Gastroesophageal sphincter (tissue), 4 donors: Measurements from ENCODE around the gene PCDHGC4. TPM values are rescaled to one million over a fixed set of nuclear protein-coding genes. Genes with fewer than 3 reads are reported as not detected.

Experiments
- ATAC-seq: fragments of 150-250 bp; one replicate; pipeline ENCODE4 v1.9.1; 2016; ENCODE audit warnings: mild to moderate bottlenecking, moderate library complexity
- H3K27ac ChIP-seq, 4 donors: fragments of 200-600 bp; sonication (generic) in 3 of 4; 1 replicate in 3 of 4; 2 replicates in 1 of 4; pipeline ENCODE4 v1.5.1; 2016 to 2019
- H3K27me3 ChIP-seq: fragments of 200-600 bp; sonication (generic); one replicate; pipeline ENCODE4 v1.5.1; 2019
- H3K36me3 ChIP-seq, 2 donors: fragments of 200-600 bp; sonication (generic); one replicate each; pipeline ENCODE4 v1.5.1; 2019; ENCODE audit warnings: control low read depth in 1 of 2
- H3K4me1 ChIP-seq, 3 donors: fragments of 200-600 bp; sonication (generic); 1 replicate in 2 of 3; 2 replicates in 1 of 3; pipeline ENCODE4 v1.5.1; 2016 to 2019; ENCODE audit warnings: control low read depth in 2 of 3
- H3K4me3 ChIP-seq, 2 donors: fragments of 200-600 bp; sonication (generic); one replicate each; pipeline ENCODE4 v1.5.1; 2019; ENCODE audit warnings: mild to moderate bottlenecking in 1 of 2, moderate library complexity in 1 of 2
- H3K9me3 ChIP-seq, 3 donors: fragments of 200-600 bp; sonication (generic); one replicate each; pipeline ENCODE4 v1.5.1; 2017 to 2019; ENCODE audit warnings: control low read depth in 2 of 3
- CTCF ChIP-seq, 4 experiments: fragments of 200-600 bp in 2 of 4; fragments of 450-650 bp in 2 of 4; sonication (generic) in 1 of 4; IDR thresholded peaks; one replicate each; pipeline ENCODE4 v1.5.1; 2017 to 2019; ENCODE audit warnings: antibody characterized with exemption in 4 of 4, mild to moderate bottlenecking in 2 of 4, moderate library complexity in 2 of 4
- EP300 ChIP-seq: sonication (generic); formaldehyde crosslinking; IDR thresholded peaks from one replicate; pipeline ENCODE4 v1.6.1; 2017; ENCODE audit warnings: antibody characterized with exemption, mild to moderate bottlenecking
- POLR2A ChIP-seq, 2 donors: fragments of 450-650 bp; IDR thresholded peaks; one replicate each; pipeline ENCODE4 v1.6.1; 2017; ENCODE audit warnings: antibody characterized with exemption in 2 of 2, mild to moderate bottlenecking in 2 of 2, moderate library complexity in 1 of 2
- POLR2AphosphoS5 ChIP-seq: sonication (generic); formaldehyde crosslinking; IDR thresholded peaks from one replicate; pipeline ENCODE4 v1.6.1; 2017; ENCODE audit warnings: antibody characterized with exemption
- WGBS, 2 donors: methylation state at CpG; one replicate each; pipeline ENCODE4 v1.1.5; 2018; ENCODE audit warnings: low coverage in 1 of 2; 5-methylcytosine and 5-hydroxymethylcytosine counted together
- total RNA-seq, 4 donors: library from RNA; depleted of rRNA; stranded (reverse); fragments of >200 nt; gene quantifications; one replicate each; pipeline ENCODE4 v1.1.0, GENCODE V29; 2016

The PCDHGC4 gene
- total RNA-seq, 4 donors from 2014 or later: 0.10 to 12.9 (median 2.4) TPM

- Histone ChIP-seq H3K27me3 (no peaks in the 10 kb centered on the region), H3K4me3 (no peak overlapping the region), H3K9me3 (no peaks in the 10 kb centered on the region), H3K27ac (peak overlapping the region in 1 of 4 donors; percentile 21), H3K4me1 (peaks cover 0 to 40% (median 11%) of the 10 kb centered on the region in 3 donors), H3K36me3 (peaks cover 0 to 65% of the 10 kb centered on the region in 2 donors)
- no peak for ATAC-seq
- TF ChIP-seq EP300 (no peak), POLR2AphosphoS5 (no peak), POLR2A (IDR thresholded peaks at IDR 0.05) (no peak), CTCF (IDR thresholded peaks at IDR 0.05) (no peak)
- 83 to 100% methylated on average over 1 to 8 of the region's 8 CpGs for WGBS, 2 donors
Observed at GRCh38 chr5:141495453-141495811, 10.6 kb downstream of the PCDHGC4 start.

- TF ChIP-seq POLR2A (IDR thresholded peaks at IDR 0.05): no peak
- TF ChIP-seq CTCF (IDR thresholded peaks at IDR 0.05): no peak
- TF ChIP-seq EP300: no peak
- TF ChIP-seq POLR2AphosphoS5: no peak
- ATAC-seq: no peak
- Histone ChIP-seq H3K9me3 (no peaks in the 10 kb centered on the region), H3K36me3 (peaks cover 0 to 59% of the 10 kb centered on the region in 2 donors), H3K4me1 (peaks cover 0 to 37% (median 11%) of the 10 kb centered on the region in 3 donors), H3K4me3 (no peak overlapping the region), H3K27ac (no peak overlapping the region), H3K27me3 (no peaks in the 10 kb centered on the region)
- WGBS, 2 donors: 58 to 86% methylated on average over 2 to 3 of the region's 4 CpGs
Observed at GRCh38 chr5:141496038-141496437, 11.2 kb downstream of the PCDHGC4 start.

GRCh38 chr5:141501761-141502160, 16.9 kb downstream of the PCDHGC4 start:
- no peaks in the 10 kb centered on the region for H3K9me3 ChIP-seq
- H3K27me3 ChIP-seq: no peaks in the 10 kb centered on the region
- no peak for TF ChIP-seq CTCF (IDR thresholded peaks at IDR 0.05)
- no peak for TF ChIP-seq POLR2A (IDR thresholded peaks at IDR 0.05)
- TF ChIP-seq POLR2AphosphoS5: no peak
- no peak for TF ChIP-seq EP300
- peaks cover 0 to 70% of the 10 kb centered on the region in 2 donors for H3K36me3 ChIP-seq
- no peak overlapping the region for H3K4me3 ChIP-seq
- H3K27ac ChIP-seq: no peak overlapping the region
- WGBS, 2 donors: 68 to 83% methylated on average over 4 to 6 of the region's 7 CpGs
- ATAC-seq: no peak
- peaks cover 1 to 7% (median 4%) of the 10 kb centered on the region in 3 donors for H3K4me1 ChIP-seq

- H3K36me3 ChIP-seq: peaks cover 0 to 51% of the 10 kb centered on the region in 2 donors
- H3K4me3 ChIP-seq: no peak overlapping the region
- peaks cover 3 to 26% (median 21%) of the 10 kb centered on the region in 3 donors for H3K4me1 ChIP-seq
- TF ChIP-seq POLR2AphosphoS5: no peak
- no peak for TF ChIP-seq CTCF (IDR thresholded peaks at IDR 0.05)
- no peak for ATAC-seq
- no peaks in the 10 kb centered on the region for H3K9me3 ChIP-seq
- no peak overlapping the region for H3K27ac ChIP-seq
- 83 to 96% methylated on average over 1 to 2 of the region's 2 CpGs for WGBS, 2 donors
- no peaks in the 10 kb centered on the region for H3K27me3 ChIP-seq
Observed at GRCh38 chr5:141503681-141504080, 18.9 kb downstream of the PCDHGC4 start.

- Histone ChIP-seq H3K9me3 (no peaks in the 10 kb centered on the region), H3K4me1 (peaks cover 3 to 31% (median 24%) of the 10 kb centered on the region in 3 donors), H3K36me3 (peaks cover 0 to 50% of the 10 kb centered on the region in 2 donors), H3K4me3 (no peak overlapping the region), H3K27me3 (no peaks in the 10 kb centered on the region), H3K27ac (no peak overlapping the region)
- TF ChIP-seq POLR2A (IDR thresholded peaks at IDR 0.05) (no peak), POLR2AphosphoS5 (no peak), CTCF (IDR thresholded peaks at IDR 0.05) (no peak), EP300 (no peak)
- ATAC-seq: no peak
- 87 to 92% methylated on average over 3 to 4 of the region's 4 CpGs for WGBS, 2 donors
Observed at GRCh38 chr5:141504216-141504615, 19.4 kb downstream of the PCDHGC4 start.
